SK-N-SH (cell line): Measurements from ENCODE around the gene SGMS2.

Source experiments
- CTCF ChIP-seq: fragments of 200-600 bp; sonication (generic); IDR thresholded peaks from 2 replicates; pipeline ENCODE4 v1.6.1; 2017; ENCODE audit warnings: antibody characterized with exemption, mild to moderate bottlenecking, moderate library complexity
- USF2 ChIP-seq: fragments of 150-350 bp; IDR thresholded peaks from 2 replicates; pipeline ENCODE4 v1.6.1; 2017; ENCODE audit warnings: antibody characterized with exemption, low read length, low read depth, borderline replicate concordance
- YY1 ChIP-seq: IDR thresholded peaks from 2 replicates; pipeline ENCODE4 v1.4.0; 2012; ENCODE audit warnings: low read depth, mild to moderate bottlenecking

- TF ChIP-seq YY1 (no peak), CTCF (no peak), USF2 (no peak)
Measured at GRCh38 chr4:107834241-107834794, 9.6 kb downstream of the SGMS2 start.
